SK-N-SH (cell line): ENCODE measurements around the gene LCN2. TPM values are rescaled to one million over a fixed set of nuclear protein-coding genes. Genes with fewer than 3 reads are reported as not detected.

ENCODE experiments used
- CTCF ChIA-PET: fragments of 300-600, 350-600 bp; formaldehyde crosslinking; extraction: SDS; loops from one replicate; lab custom pipeline; 2021; lab: Yijun Ruan, JAX
- POLR2A ChIA-PET: fragments of 350-600 bp; sonication (Branson Sonifier 250); formaldehyde crosslinking; extraction: SDS; loops from one replicate; lab custom pipeline; 2020; ENCODE audit warnings: antibody characterized with exemption, inconsistent platforms; lab: Yijun Ruan, JAX
- DNase-seq: peaks from one replicate; pipeline ENCODE4 v3.0.0; 2012
- H2AFZ ChIP-seq: fragments of 200-600 bp; sonication (generic); 2 replicates; pipeline ENCODE4 v1.8.1; 2016; ENCODE audit warnings: antibody characterized with exemption, mild to moderate bottlenecking, low read depth
- H3F3A ChIP-seq: fragments of 200-600 bp; sonication (generic); replicated peaks from 2 replicates; pipeline ENCODE3; 2016; ENCODE audit warnings: antibody characterized with exemption, mild to moderate bottlenecking; ENCODE audit not compliant: insufficient read depth
- H3K27ac ChIP-seq, 2 experiments: fragments of 200-500 bp in 1 of 2; fragments of 200-600 bp in 1 of 2; sonication (Bioruptor generic) in 1 of 2; sonication (generic), shearing (Covaris generic) in 1 of 2; 2 replicates each; pipeline versions ENCODE4 v1.5.1 to v1.6.1; 2014 to 2016; ENCODE audit warnings: low read depth in 2 of 2, inconsistent platforms in 1 of 2, low read length in 1 of 2, mild to moderate bottlenecking in 1 of 2, mixed read lengths in 1 of 2
- H3K27me3 ChIP-seq: fragments of 200-600 bp; sonication (generic), shearing (Covaris generic); 2 replicates; pipeline ENCODE4 v1.6.1; 2016; ENCODE audit warnings: mixed run types; ENCODE audit not compliant: insufficient read depth
- H3K36me3 ChIP-seq, 2 experiments: fragments of 200-500 bp in 1 of 2; fragments of 200-600 bp in 1 of 2; sonication (Bioruptor generic) in 1 of 2; sonication (generic) in 1 of 2; replicated peaks in 1 of 2; 2 replicates each; pipeline versions ENCODE3 to v1.5.1; 2014 to 2016; ENCODE audit warnings: low read length in 1 of 2, mild to moderate bottlenecking in 1 of 2; ENCODE audit not compliant: insufficient read depth in 2 of 2, control insufficient read depth in 1 of 2
- H3K4me1 ChIP-seq, 2 experiments: fragments of 200-500 bp in 1 of 2; fragments of 200-600 bp in 1 of 2; sonication (Bioruptor generic) in 1 of 2; sonication (generic), shearing (Covaris generic) in 1 of 2; 2 replicates each; pipeline versions ENCODE4 v1.5.1 to v1.6.1; 2014 to 2016; ENCODE audit warnings: low read depth in 1 of 2, low read length in 1 of 2, mixed run types in 1 of 2; ENCODE audit not compliant: insufficient read depth in 2 of 2, control insufficient read depth in 1 of 2
- H3K4me2 ChIP-seq: fragments of 200-600 bp; sonication (generic), shearing (Covaris generic); 2 replicates; pipeline ENCODE4 v1.6.1; 2017; ENCODE audit warnings: mixed run types
- H3K4me3 ChIP-seq, 2 experiments: fragments of 200-500 bp in 1 of 2; fragments of 200-600 bp in 1 of 2; sonication (Bioruptor generic) in 1 of 2; sonication (generic), shearing (Covaris generic) in 1 of 2; 2 replicates each; pipeline versions ENCODE4 v1.5.1 to v1.8.1; 2014 to 2016; ENCODE audit warnings: low read depth in 2 of 2, inconsistent platforms in 1 of 2, low read length in 1 of 2, mild to moderate bottlenecking in 1 of 2, mixed read lengths in 1 of 2, moderate library complexity in 1 of 2
- H3K79me2 ChIP-seq: fragments of 200-600 bp; sonication (generic); 2 replicates; pipeline ENCODE4 v1.8.1; 2017; ENCODE audit warnings: mild to moderate bottlenecking; ENCODE audit not compliant: insufficient read depth
- H3K9ac ChIP-seq: fragments of 200-600 bp; sonication (generic); 2 replicates; pipeline ENCODE4 v1.6.1; 2017; ENCODE audit warnings: mixed run types
- H3K9me2 ChIP-seq: fragments of 200-600 bp; sonication (generic); 2 replicates; pipeline ENCODE4 v1.6.1; 2017; ENCODE audit warnings: mixed run types
- H3K9me3 ChIP-seq: fragments of 200-600 bp; sonication (generic); 2 replicates; pipeline ENCODE4 v1.6.1; 2017; ENCODE audit warnings: mixed run types, mild to moderate bottlenecking, moderate library complexity
- H4K20me1 ChIP-seq: fragments of 200-600 bp; sonication (generic); 2 replicates; pipeline ENCODE4 v1.6.1; 2017; ENCODE audit warnings: mild to moderate bottlenecking, mixed run types; ENCODE audit not compliant: insufficient read depth
- CHD2 ChIP-seq: fragments of 150-350 bp; IDR thresholded peaks from 2 replicates; pipeline ENCODE4 v1.6.1; 2018; ENCODE audit warnings: low read length; ENCODE audit not compliant: partially characterized antibody
- CTCF ChIP-seq: fragments of 200-600 bp; sonication (generic); IDR thresholded peaks from 2 replicates; pipeline ENCODE4 v1.6.1; 2017; ENCODE audit warnings: antibody characterized with exemption, mild to moderate bottlenecking, moderate library complexity
- ELF1 ChIP-seq: IDR thresholded peaks from 2 replicates; pipeline ENCODE4 v1.4.0; 2012
- FOSL2 ChIP-seq: IDR thresholded peaks from 2 replicates; pipeline ENCODE4 v1.4.0; 2012; ENCODE audit warnings: low read depth, mild to moderate bottlenecking, moderate library complexity, borderline replicate concordance
- GATA2 ChIP-seq: sonication (generic); formaldehyde crosslinking; IDR thresholded peaks from 2 replicates; pipeline ENCODE4 v1.5.0; 2020; ENCODE audit warnings: mild to moderate bottlenecking, missing genetic modification reagents
- IRF3 ChIP-seq: fragments of 150-350 bp; IDR thresholded peaks from 2 replicates; pipeline ENCODE4 v1.6.1; 2016; ENCODE audit warnings: mild to moderate bottlenecking, low read depth, low read length
- NFIC ChIP-seq: IDR thresholded peaks from 2 replicates; pipeline ENCODE4 v1.4.0; 2012; ENCODE audit warnings: borderline replicate concordance
- NRF1 ChIP-seq: IDR thresholded peaks from 2 replicates; pipeline ENCODE4 v1.6.1; 2012; ENCODE audit warnings: low read depth, mild to moderate bottlenecking, low read length
- POLR2AphosphoS5 ChIP-seq: IDR thresholded peaks from 2 replicates; pipeline ENCODE4 v1.6.1; 2012; ENCODE audit warnings: low read depth, low read length
- REST ChIP-seq: IDR thresholded peaks from 2 replicates; pipeline ENCODE4 v1.6.1; 2012; ENCODE audit warnings: mild to moderate bottlenecking, low read depth, low read length, moderate library complexity
- SIN3A ChIP-seq: IDR thresholded peaks from 2 replicates; pipeline ENCODE4 v1.6.1; 2012; ENCODE audit warnings: low read depth, mild to moderate bottlenecking, low read length, moderate library complexity, borderline replicate concordance
- SMC3 ChIP-seq: IDR thresholded peaks from 2 replicates; pipeline ENCODE4 v1.6.1; 2012; ENCODE audit warnings: low read depth, low read length, improper control_type of control experiment
- TCF12 ChIP-seq: IDR thresholded peaks from 2 replicates; pipeline ENCODE4 v1.4.0; 2012
- TEAD4 ChIP-seq: IDR thresholded peaks from 2 replicates; pipeline ENCODE4 v1.4.0; 2012; ENCODE audit warnings: mild to moderate bottlenecking, borderline replicate concordance; ENCODE audit not compliant: insufficient read depth
- YY1 ChIP-seq: IDR thresholded peaks from 2 replicates; pipeline ENCODE4 v1.4.0; 2012; ENCODE audit warnings: low read depth, mild to moderate bottlenecking
- WGBS: methylation state at CpG from one replicate; pipeline ENCODE4 v1.1.6; 2017; ENCODE audit warnings: low lambda C conversion rate; 5-methylcytosine and 5-hydroxymethylcytosine counted together
- polyA plus RNA-seq, 3 experiments: library from polyadenylated mRNA; depleted of rRNA; stranded (reverse); fragments of >200 nt; gene quantifications; 2 replicates each; pipeline ENCODE4 v1.2.3, GENCODE V29; 2012
- TF ChIP-seq, protein P1 (sequence below): IDR thresholded peaks from 2 replicates; pipeline ENCODE4 v1.4.0; 2012; ENCODE audit warnings: low read depth, borderline replicate concordance
- TF ChIP-seq, protein P2 (sequence below): fragments of 150-350 bp; IDR thresholded peaks from 2 replicates; pipeline ENCODE4 v1.6.1; 2017; ENCODE audit warnings: antibody characterized with exemption, low read length, low read depth, borderline replicate concordance

LCN2 gene
- polyA plus RNA-seq, 1 of the 3 experiments (the other 2 are of a cell fraction) = not detected

GRCh38 chr9:128178806-128179431, 29.7 kb downstream of the LCN2 start (continued):
- no peak for TF ChIP-seq CHD2

DNA sequence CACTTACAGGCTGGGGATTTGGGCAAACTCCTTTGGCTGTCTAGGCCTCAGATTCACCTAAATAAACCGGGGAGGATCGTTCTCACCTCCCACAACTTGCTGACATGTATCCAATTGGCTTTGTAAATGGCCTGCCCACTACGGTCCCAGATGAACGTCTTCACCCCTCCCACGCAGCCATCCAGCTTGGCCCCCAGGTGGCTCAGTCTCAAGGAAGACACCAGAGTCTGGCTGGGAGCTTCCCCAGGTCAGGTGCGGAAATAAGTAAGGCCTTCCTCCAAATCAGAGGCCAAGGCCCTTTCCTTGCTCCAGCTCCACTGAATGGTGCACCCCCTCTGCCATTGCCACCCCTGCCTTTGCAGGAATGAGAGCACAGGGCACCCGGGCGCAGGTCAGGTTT, 30.7 kb downstream of the LCN2 start:
- Histone ChIP-seq H3K9ac (no peak overlapping the region), H3K4me1 (peaks cover 3 to 5% of the 10 kb centered on the region in 2 experiments; a peak in 2 of 4 replicates), H3K27ac (no peak overlapping the region), H3K79me2 (no peaks in the 10 kb centered on the region), H3F3A (peaks cover 12% of the 10 kb centered on the region), H3K9me2 (no peaks in the 10 kb centered on the region), H3K27me3 (no peaks in the 10 kb centered on the region), H3K36me3 (peaks cover 36 to 53% of the 10 kb centered on the region in 2 experiments), H3K4me2 (no peak overlapping the region), H4K20me1 (no peaks in the 10 kb centered on the region), H3K9me3 (no peaks in the 10 kb centered on the region), H2AFZ (no peak overlapping the region), H3K4me3 (no peak overlapping the region)
- CTCF ChIA-PET = interaction anchor here (1.7 kb wide), 1 partner anchor 11 kb away, joined by 8 read pairs; the partner anchor contains the start of gene CIZ1
- POLR2A ChIA-PET = no interaction called here
- 100% methylated on average over 5 of the region's 8 CpGs for WGBS
- DNase-seq = no peak
- TF ChIP-seq, protein P1, sequence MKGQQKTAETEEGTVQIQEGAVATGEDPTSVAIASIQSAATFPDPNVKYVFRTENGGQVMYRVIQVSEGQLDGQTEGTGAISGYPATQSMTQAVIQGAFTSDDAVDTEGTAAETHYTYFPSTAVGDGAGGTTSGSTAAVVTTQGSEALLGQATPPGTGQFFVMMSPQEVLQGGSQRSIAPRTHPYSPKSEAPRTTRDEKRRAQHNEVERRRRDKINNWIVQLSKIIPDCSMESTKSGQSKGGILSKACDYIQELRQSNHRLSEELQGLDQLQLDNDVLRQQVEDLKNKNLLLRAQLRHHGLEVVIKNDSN = no peak
- TF ChIP-seq FOSL2 (no peak), NFIC (no peak), ELF1 (no peak), TEAD4 (no peak), IRF3 (no peak), SIN3A (no peak), POLR2AphosphoS5 (no peak), TCF12 (no peak), CHD2 (no peak), CTCF (no peak), YY1 (no peak), SMC3 (no peak), REST (no peak), GATA2 (CRISPR knock-in tag) (no peak), NRF1 (no peak)
- TF ChIP-seq, protein P2, sequence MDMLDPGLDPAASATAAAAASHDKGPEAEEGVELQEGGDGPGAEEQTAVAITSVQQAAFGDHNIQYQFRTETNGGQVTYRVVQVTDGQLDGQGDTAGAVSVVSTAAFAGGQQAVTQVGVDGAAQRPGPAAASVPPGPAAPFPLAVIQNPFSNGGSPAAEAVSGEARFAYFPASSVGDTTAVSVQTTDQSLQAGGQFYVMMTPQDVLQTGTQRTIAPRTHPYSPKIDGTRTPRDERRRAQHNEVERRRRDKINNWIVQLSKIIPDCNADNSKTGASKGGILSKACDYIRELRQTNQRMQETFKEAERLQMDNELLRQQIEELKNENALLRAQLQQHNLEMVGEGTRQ = no peak
